Neuron (in vitro differentiated cells): ENCODE measurements around the gene FAM20A.
A peak's percentile ranks its signal among the peaks of the same experiment; 100 is the strongest.

ENCODE experiments used
- H2AFZ ChIP-seq: one replicate; pipeline ENCODE4 v1.6.1; 2013; ENCODE audit warnings: low read depth, mild to moderate bottlenecking, inconsistent platforms, low read length, moderate library complexity
- H3K27me3 ChIP-seq: one replicate; pipeline ENCODE4 v1.6.1; 2013; ENCODE audit warnings: low read length; ENCODE audit not compliant: insufficient read depth
- H3K36me3 ChIP-seq: one replicate; pipeline ENCODE4 v1.6.1; 2013; ENCODE audit warnings: low read length; ENCODE audit not compliant: insufficient read depth
- H3K4me1 ChIP-seq: one replicate; pipeline ENCODE4 v1.6.1; 2013; ENCODE audit warnings: low read length; ENCODE audit not compliant: insufficient read depth
- H3K4me3 ChIP-seq: 2 replicates; pipeline ENCODE4 v1.5.1; 2013; ENCODE audit warnings: mild to moderate bottlenecking, low read length, moderate library complexity
- H3K9me3 ChIP-seq: one replicate; pipeline ENCODE4 v1.6.1; 2013; ENCODE audit warnings: low read length

The FAM20A gene

GRCh38 chr17:68603027-68603426, 1.9 kb upstream of the FAM20A start:
- no peak overlapping the region for H3K4me3 ChIP-seq
- peaks cover 53% of the 10 kb centered on the region for H3K27me3 ChIP-seq
- H2AFZ ChIP-seq: no peak overlapping the region
- H3K4me1 ChIP-seq: peaks cover 15% of the 10 kb centered on the region
- H3K36me3 ChIP-seq: no peaks in the 10 kb centered on the region
- H3K9me3 ChIP-seq: peaks cover 3% of the 10 kb centered on the region

DNA sequence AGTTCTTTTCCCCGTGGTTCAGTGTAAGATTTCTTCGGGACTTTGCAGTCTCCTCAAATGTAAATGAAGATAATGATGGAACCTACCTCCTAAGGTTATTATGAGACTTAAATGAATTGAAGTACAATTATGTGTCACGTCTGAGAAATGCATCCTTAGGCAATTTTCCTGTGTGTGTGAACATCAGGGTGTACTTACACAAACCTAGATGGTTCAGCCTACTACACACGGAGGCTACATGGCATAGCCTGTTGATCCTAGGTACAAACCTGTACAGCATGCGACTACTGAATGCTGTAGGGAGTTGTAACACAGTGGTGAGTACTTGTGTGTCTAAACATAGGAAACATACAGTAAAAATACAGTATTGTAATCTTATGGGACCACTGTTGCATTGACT, 1.1 kb upstream of the FAM20A start:
- peaks cover 53% of the 10 kb centered on the region for H3K27me3 ChIP-seq
- H3K4me1 ChIP-seq: peaks cover 15% of the 10 kb centered on the region
- no peak overlapping the region for H2AFZ ChIP-seq
- H3K36me3 ChIP-seq: no peaks in the 10 kb centered on the region
- peaks cover 2% of the 10 kb centered on the region for H3K9me3 ChIP-seq
- H3K4me3 ChIP-seq: no peak overlapping the region

GRCh38 chr17:68601565-68602288, 560 bp upstream of the FAM20A start:
- Histone ChIP-seq H3K27me3 (peaks cover 53% of the 10 kb centered on the region), H3K4me1 (peaks cover 15% of the 10 kb centered on the region), H2AFZ (no peak overlapping the region), H3K9me3 (peaks cover 2% of the 10 kb centered on the region), H3K36me3 (no peaks in the 10 kb centered on the region), H3K4me3 (no peak overlapping the region)

DNA sequence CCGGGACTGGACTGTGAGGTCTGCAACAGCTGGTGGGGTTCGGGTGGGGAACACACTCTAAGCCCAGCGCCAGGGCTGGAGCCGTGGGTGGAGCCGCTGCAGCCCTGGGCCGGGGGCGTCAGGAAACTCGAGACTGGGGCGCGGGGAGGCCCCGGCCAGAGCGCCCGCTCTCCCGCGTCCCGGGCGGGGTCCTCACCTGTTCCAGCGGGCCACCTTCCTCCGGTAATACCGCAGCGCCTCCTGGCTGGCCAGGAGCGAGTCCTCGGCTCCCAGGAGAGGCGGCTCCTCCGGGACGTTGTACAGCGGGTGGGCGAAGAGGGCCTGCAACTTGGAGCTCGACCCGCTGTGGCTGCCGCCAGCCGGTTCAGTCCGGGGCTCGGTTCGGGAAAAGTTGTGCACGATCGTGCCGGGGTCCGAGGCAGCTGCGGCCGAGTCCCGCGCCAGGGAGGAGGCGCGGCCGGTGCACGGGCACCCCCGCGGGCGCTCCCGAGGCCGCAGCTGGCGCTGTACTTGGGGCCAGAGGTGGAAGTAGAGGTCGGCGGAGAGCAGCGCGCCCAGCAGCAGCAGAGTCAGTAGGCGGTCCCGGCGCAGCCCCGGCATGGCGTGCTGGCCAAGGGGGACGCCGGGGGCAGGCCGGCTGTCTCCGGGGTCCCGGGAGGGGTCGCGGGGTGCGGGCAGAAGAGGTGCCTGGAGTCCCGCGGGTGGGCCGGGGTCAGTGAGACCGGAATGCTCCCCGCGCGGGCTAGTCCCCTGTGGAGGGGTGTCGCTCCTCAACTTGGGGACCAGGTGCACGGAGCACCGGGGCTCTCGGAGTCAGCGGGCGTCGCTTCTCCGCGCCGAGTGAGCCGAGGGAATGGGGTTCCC, 868 bp downstream of the FAM20A start:
- Histone ChIP-seq H3K9me3 (peaks cover 2% of the 10 kb centered on the region), H3K4me1 (peaks cover 15% of the 10 kb centered on the region), H3K36me3 (no peaks in the 10 kb centered on the region), H2AFZ (peak overlapping the region; percentile 69), H3K4me3 (peak overlapping the region; percentile 41), H3K27me3 (peaks cover 61% of the 10 kb centered on the region)

- Histone ChIP-seq H3K4me3 (no peak overlapping the region), H3K4me1 (peaks cover 15% of the 10 kb centered on the region), H3K27me3 (peaks cover 64% of the 10 kb centered on the region), H3K36me3 (no peaks in the 10 kb centered on the region), H2AFZ (peak overlapping the region; percentile 69), H3K9me3 (peaks cover 2% of the 10 kb centered on the region)
Measured at GRCh38 chr17:68599552-68600066, 1.6 kb downstream of the FAM20A start.

GRCh38 chr17:68599091-68599490, 2.1 kb downstream of the FAM20A start:
- H2AFZ ChIP-seq: no peak overlapping the region
- no peak overlapping the region for H3K4me3 ChIP-seq
- peaks cover 2% of the 10 kb centered on the region for H3K9me3 ChIP-seq
- H3K27me3 ChIP-seq: peaks cover 64% of the 10 kb centered on the region
- peaks cover 15% of the 10 kb centered on the region for H3K4me1 ChIP-seq
- H3K36me3 ChIP-seq: no peaks in the 10 kb centered on the region

DNA sequence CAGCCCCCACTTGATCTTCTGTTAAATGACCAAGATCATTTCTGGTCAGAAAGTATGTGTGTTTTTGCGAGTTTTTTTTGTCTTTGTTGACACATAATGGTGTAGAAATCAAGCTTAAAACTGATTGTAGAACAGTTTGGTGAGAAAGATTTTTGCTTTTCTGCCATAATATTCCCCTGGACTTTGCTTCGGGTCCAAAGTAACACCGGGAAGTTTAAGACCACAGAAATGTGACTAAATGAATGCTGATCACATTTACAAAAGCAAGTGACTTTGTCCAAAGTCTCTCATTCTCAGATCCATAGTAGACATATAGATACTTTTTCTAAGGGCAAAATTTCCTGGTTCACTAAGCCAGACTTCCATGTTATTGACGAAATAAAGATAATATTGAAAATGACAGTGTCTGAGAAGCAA, 2.6 kb downstream of the FAM20A start:
- Histone ChIP-seq H3K4me3 (no peak overlapping the region), H3K27me3 (peaks cover 64% of the 10 kb centered on the region), H2AFZ (no peak overlapping the region), H3K4me1 (peaks cover 15% of the 10 kb centered on the region), H3K9me3 (peaks cover 2% of the 10 kb centered on the region), H3K36me3 (no peaks in the 10 kb centered on the region)

DNA sequence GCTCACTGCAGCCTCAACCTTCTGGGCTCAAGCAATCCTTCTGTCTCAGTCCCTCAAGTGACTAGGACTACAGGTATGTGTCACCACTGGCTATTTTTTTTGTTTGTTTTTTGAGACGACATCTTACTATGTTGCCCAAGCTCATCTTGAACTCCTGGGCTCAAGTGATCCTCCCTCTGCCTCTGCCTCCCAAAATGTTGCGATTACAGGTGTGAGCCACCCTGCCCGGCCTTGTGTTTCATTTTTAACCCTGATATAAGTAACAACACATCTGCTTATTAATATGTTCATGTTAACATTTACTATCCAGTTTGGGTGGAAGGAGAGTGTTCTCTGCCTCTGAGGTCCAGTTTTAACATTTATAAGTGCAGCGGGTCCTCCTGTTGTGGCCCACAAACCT, 3.1 kb downstream of the FAM20A start:
- Histone ChIP-seq H3K4me3 (no peak overlapping the region), H3K4me1 (peaks cover 15% of the 10 kb centered on the region), H2AFZ (no peak overlapping the region), H3K9me3 (peaks cover 2% of the 10 kb centered on the region), H3K36me3 (no peaks in the 10 kb centered on the region), H3K27me3 (peaks cover 60% of the 10 kb centered on the region)

GRCh38 chr17:68596411-68596945, 4.7 kb downstream of the FAM20A start:
- Histone ChIP-seq H3K9me3 (no peaks in the 10 kb centered on the region), H3K4me3 (no peak overlapping the region), H3K27me3 (peaks cover 47% of the 10 kb centered on the region), H2AFZ (no peak overlapping the region), H3K36me3 (no peaks in the 10 kb centered on the region), H3K4me1 (peaks cover 15% of the 10 kb centered on the region)

DNA sequence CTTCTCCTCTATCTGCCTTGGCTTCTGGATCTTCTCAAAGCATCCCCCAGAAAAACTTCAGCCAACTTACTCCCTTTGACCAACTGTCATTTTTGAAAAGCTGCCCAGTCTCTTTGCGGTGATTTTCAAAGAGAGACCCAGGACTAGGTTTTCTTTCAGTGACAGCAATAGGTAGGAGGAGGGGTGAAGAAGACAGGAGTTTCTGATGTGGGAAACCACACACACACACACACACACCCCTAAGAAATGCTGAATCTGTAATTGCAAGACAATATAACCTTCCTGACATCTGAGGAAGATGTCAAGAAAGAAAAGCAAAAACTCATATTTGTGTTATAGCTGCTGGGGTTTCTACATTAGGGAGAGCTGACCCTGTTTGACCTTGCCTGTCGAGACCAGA, 5.2 kb downstream of the FAM20A start:
- Histone ChIP-seq H2AFZ (no peak overlapping the region), H3K36me3 (no peaks in the 10 kb centered on the region), H3K9me3 (no peaks in the 10 kb centered on the region), H3K4me1 (peaks cover 11% of the 10 kb centered on the region), H3K27me3 (peaks cover 43% of the 10 kb centered on the region), H3K4me3 (no peak overlapping the region)

- Histone ChIP-seq H3K4me3 (no peak overlapping the region), H3K9me3 (no peaks in the 10 kb centered on the region), H3K36me3 (no peaks in the 10 kb centered on the region), H3K4me1 (peaks cover 9% of the 10 kb centered on the region), H3K27me3 (peaks cover 39% of the 10 kb centered on the region), H2AFZ (no peak overlapping the region)
Measured at GRCh38 chr17:68595496-68595895, 5.7 kb downstream of the FAM20A start.

DNA sequence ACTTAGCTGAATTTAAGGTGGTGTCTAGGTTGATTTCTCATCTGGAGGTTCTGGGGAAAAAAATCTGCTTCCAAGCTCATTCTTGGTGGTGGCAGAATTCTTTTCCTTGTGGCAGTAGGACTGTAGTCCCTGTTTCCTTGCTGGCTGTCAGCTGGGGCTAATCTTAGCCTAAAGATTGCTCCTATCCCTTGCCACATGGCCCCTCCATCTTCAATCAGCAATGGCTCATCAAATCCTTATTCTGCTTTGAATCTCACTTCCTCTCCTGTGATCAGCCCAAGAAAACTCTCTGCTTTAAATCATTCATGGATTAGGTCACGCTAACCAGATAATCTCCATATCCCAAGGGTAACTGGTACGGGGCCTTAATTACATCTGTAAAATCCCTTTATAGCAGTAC, 6.6 kb downstream of the FAM20A start:
- Histone ChIP-seq H2AFZ (no peak overlapping the region), H3K4me1 (no peaks in the 10 kb centered on the region), H3K36me3 (no peaks in the 10 kb centered on the region), H3K27me3 (peaks cover 30% of the 10 kb centered on the region), H3K4me3 (no peak overlapping the region), H3K9me3 (no peaks in the 10 kb centered on the region)
